GM12891 (cell line): ENCODE measurements around the gene RMDN2.

ENCODE experiments used
- PAX5 ChIP-seq: IDR thresholded peaks from 2 replicates; pipeline ENCODE4 v1.6.1; 2011; ENCODE audit warnings: low read length, moderate library complexity, mild to moderate bottlenecking; ENCODE audit not compliant: insufficient read depth, severe bottlenecking
- POLR2A ChIP-seq: IDR thresholded peaks from 2 replicates; pipeline ENCODE4 v1.6.1; 2011; ENCODE audit warnings: low read depth, low read length, control low read depth
- POLR2AphosphoS5 ChIP-seq: IDR thresholded peaks from 2 replicates; pipeline ENCODE4 v1.6.1; 2011; ENCODE audit warnings: low read depth, low read length, control low read depth
- POU2F2 ChIP-seq: IDR thresholded peaks from 2 replicates; pipeline ENCODE4 v1.6.1; 2011; ENCODE audit warnings: low read depth, mild to moderate bottlenecking, control low read depth, low read length, moderate library complexity
- SPI1 ChIP-seq: IDR thresholded peaks from 2 replicates; pipeline ENCODE4 v1.6.1; 2011; ENCODE audit warnings: low read depth, low read length, control low read depth
- TAF1 ChIP-seq: IDR thresholded peaks from 2 replicates; pipeline ENCODE4 v1.6.1; 2011; ENCODE audit warnings: low read depth, low read length, control low read depth

GRCh38 chr2:38016219-38016618 lies 91.1 kb downstream of the RMDN2 start:
- TF ChIP-seq POLR2A (no peak), POLR2AphosphoS5 (no peak), TAF1 (no peak), SPI1 (no peak), PAX5 (no peak), POU2F2 (no peak)
